ENCODE results near the gene GLOD5.
"Not testable (repeated sequence)": the region's sequence is repeated elsewhere in the genome, so short reads cannot be mapped to it uniquely, and the experiment has no call there.

DNA sequence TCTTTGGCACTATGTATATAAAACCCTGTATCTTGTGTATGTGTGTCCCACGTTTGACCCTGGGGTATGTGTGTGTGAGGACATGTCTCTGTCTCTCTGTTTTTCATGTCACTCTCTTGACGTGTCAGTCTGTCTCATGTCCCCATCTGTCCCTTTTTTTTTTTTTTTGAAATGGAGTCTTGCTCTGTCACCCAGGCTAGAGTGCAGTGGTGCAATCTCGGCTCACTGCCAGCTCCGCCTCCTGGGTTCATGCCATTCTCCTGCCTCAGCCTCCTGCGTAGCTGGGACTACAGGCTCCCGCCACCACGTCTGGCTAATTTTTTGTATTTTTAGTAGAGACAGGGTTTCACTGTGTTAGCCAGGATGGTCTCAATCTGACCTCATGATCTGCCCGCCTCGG, 57.8 kb downstream of the GLOD5 start:
- not testable (repeated sequence) for TF ChIP-seq POLR2AphosphoS5 (IDR thresholded peaks at IDR 0.05; ENCODE audit: low read depth, low read length); POLR2A (IDR thresholded peaks at IDR 0.05; ENCODE audit: low read depth, low read length); TAF1 (IDR thresholded peaks at IDR 0.05; ENCODE audit: borderline replicate concordance, low read depth, low read length)

Measured in GM12892 (cell line).